ENCODE data around the gene DNASE1L2.
A peak's percentile ranks its signal among the peaks of the same experiment; 100 is the strongest.
"Not testable (repeated sequence)": the region's sequence is repeated elsewhere in the genome, so short reads cannot be mapped to it uniquely, and the experiment has no call there.

The DNASE1L2 gene

DNA sequence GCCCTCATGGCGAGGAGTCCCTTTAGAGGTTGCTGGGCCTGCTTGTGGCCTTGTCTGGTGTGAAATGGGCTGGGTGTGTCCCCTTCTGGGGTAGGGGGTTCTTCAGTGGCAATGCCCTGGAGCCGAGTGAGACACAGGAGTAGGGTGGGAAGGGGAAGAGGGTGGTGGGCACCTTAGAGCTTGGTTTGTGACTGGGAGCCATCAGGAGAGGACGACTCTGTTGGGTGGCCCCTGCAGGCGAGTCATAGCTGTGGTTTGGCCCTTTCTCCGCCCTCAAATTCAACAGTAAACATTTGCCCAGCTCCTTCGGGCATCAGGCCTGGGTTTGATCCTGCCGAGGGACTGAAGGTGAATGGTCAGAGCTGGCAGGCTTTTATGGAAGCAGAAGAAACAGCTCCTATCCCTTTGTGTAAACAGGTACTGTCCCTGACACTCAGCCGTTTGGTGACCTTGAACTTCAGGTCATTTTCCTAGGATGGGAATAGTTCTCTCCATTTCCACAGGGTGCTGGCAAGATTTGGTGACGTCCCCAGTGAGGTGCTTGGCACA lies 9.9 kb upstream of the DNASE1L2 start:
- DNase-seq: no peak

GRCh38 chr16:2226918-2227317 lies 9.3 kb upstream of the DNASE1L2 start:
- DNase-seq: no peak

GRCh38 chr16:2228161-2228824 lies 8.0 kb upstream of the DNASE1L2 start:
- DNase-seq: no peak

DNA sequence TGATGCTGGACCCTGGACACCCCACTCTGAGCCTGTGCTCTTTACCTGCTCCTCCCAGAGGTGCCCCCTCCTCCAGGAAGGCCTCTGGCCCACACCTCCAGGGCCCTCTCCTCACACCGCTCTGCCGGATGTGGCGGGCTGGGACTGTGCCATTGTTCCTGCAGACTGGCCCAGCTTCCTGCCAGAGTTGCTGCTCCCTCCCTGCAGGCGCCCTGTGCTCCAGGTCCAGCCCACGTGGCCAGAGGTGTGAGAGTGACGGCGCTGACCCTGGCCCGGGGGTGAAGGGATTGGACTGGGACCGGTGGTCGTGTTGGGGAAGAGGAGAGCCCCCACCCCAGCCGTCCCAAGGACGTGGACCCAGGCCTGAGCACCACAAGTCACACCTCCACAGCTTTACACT lies 7.2 kb upstream of the DNASE1L2 start:
- DNase-seq: no peak

- DNase-seq: no peak
These were observed 6.5 kb upstream of the DNASE1L2 start for GRCh38 chr16:2229632-2230250.

DNA sequence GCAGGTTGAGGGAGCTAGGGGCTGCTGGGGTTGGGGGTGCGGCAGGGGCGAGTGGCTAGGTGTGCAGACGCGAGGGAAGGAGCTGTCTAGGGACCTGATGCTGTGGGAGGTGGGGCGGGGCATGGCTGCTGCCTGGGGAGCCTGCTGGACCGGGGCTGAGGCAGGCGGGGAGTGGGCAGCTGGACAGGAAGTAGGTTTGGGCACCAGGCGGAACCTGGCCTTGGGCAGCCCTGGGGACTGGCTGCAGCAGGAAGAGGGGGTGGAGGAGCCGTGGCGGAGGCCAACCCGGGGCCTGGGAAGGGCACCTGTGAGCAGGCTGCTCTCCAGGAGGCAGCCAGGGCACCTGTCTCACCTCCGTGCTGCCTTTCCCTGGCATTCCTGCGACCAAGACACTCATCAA lies 5.9 kb upstream of the DNASE1L2 start:
- DNase-seq: no peak

GRCh38 chr16:2231016-2231931 lies 5.0 kb upstream of the DNASE1L2 start:
- DNase-seq: no peak

DNA sequence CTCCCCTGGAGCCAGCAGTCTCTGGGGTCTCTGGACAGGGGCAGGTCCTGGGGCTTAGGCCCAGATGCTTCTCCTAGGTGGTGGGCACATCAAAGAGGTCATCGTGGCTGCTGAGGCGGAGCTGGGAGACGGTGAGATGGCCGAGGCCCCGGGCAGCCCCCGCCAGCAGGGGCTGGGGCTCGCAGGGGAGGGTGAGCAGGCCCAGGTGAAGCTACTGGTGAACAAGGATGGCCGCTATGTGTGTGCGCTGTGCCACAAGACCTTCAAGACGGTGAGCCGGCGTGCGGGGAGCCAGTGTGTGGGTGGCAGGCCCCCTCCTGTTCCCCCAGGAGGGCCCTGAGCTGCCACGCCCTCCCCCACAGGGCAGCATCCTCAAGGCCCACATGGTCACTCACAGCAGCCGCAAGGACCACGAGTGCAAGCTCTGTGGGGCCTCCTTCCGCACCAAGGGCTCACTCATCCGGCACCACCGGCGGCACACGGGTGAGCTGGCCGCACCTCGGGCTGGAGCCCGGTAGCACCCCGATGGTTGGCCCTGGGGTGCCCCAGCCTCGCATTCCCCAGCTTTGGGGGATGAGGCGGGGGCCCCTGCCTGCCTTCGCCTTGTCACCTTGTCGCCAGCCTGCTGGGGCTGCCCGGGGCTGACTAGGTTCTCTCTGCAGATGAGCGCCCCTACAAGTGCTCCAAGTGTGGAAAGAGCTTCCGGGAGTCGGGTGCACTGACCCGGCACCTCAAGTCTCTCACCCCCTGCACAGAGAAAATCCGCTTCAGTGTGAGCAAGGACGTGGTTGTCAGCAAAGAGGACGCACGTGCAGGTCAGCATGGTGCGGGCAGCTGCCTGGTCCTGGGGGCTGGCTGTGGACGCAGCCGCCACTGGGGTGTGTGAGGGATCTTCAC lies 3.9 kb upstream of the DNASE1L2 start:
- DNase-seq: no peak

GRCh38 chr16:2233046-2233775 lies 3.0 kb upstream of the DNASE1L2 start:
- DNase-seq: no peak

DNA sequence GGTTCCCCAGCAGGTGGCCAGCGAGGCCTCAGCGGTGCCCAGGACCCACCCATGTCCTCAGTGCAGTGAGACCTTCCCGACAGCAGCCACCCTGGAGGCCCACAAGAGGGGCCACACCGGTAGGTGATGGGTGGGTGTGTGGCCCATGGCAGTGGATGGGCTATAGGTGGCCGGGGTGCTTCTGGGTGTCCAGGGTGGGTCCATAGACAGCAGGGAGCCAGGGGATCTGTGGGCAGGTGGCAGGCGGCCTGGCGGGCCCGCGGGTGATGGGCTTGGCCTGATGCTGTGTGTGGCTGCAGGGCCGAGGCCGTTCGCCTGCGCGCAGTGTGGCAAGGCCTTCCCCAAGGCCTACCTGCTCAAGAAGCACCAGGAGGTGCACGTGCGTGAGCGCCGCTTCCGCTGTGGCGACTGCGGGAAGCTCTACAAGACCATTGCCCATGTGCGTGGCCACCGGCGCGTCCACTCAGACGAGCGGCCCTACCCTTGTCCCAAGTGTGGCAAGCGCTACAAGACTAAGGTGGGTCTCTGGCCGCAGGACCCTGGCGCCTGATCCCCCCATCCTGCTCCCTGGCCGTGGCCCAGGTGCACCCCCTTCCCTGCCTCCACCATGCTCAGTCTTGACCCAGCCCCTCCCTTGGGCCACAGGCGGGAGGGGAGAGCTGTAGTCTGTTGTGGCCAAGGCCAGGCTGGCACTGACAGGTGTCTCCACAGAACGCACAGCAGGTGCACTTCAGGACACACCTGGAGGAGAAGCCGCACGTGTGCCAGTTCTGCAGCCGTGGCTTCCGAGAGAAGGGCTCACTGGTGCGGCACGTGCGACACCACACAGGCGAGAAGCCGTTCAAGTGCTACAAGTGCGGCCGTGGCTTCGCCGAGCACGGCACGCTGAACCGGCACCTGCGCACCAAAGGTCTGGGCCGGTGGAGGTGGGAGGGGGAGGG lies 2.1 kb upstream of the DNASE1L2 start:
- peak; percentile 61 for DNase-seq

GRCh38 chr16:2234813-2235170 lies 1.5 kb upstream of the DNASE1L2 start:
- no peak for DNase-seq

GRCh38 chr16:2235234-2235651 lies 1.0 kb upstream of the DNASE1L2 start:
- no peak for DNase-seq

DNA sequence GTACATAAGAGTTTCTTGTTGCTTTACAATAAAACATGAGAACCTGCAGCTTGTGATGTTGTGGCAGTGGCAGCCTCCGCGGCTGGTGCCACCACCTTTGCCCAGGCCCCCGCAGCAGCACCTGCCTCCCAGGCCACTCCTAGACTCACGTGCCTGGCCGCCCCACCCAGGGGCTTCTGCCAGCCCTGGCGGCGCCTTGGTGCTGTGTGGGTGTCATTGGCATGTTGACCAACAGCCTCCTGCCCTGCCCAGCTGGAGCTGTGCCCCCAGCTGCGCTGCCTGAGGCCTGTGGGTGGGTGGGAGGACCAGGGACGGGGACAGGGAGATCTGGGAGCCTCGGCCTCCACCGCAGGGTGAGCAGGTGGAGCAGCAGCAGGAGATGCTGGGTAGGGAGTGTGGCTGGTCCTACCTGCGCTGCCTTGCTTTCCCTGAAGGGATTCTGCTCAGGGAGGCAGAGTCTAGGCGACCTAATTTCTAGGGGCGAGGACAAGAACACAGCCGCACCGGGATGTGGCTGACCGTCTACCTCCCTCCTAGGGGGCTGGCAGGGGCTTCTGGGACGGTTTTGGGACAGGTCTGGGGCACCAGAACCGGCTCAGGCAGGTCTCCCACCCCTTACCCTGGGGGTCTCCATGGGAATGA lies 428 bp upstream of the DNASE1L2 start:
- DNase-seq: peak; percentile 84

GRCh38 chr16:2237102-2237482 lies 848 bp downstream of the DNASE1L2 start:
- no peak for DNase-seq

GRCh38 chr16:2237493-2238149 lies 1.4 kb downstream of the DNASE1L2 start:
- DNase-seq: no peak

- no peak for DNase-seq
These were observed 2.0 kb downstream of the DNASE1L2 start for GRCh38 chr16:2238150-2238837.

- DNase-seq: no peak
These were observed 2.8 kb downstream of the DNASE1L2 start for GRCh38 chr16:2238838-2239675.

GRCh38 chr16:2240331-2240730 lies 4.1 kb downstream of the DNASE1L2 start:
- DNase-seq: not testable (repeated sequence)

All from COR-L47 (cell line).